ENCODE data around the gene FIG4.

FIG4 gene

DNA sequence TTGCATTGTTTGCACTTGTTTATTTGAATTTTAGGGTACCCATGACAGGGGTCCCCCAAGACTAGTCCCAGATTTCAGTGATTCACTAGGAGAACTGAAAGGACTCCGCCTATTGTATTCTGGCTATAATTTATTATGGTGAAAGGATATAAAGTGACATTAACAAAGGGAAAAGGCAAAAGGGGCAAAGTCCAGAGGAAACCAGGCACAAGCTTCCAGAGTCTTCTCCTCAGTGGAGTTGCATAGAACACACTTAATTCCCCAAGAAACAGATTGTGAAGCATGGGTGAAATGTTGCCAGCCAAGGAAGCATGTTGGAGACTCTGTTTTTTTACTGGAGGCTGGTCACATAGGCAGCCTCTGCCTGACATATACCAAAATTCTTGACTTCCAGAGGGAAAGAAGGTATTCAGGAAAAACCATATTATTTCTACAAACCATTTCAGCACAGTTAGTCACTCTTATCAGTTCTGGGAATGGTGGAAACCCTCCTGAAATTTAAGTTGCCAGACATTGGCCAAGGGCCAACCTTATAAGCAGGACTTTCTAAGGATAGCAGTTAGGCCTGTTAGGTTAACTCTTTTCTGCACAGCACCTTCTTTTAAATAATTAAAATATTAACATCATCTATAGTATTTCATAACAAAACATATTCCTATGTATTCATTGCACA lies 71.8 kb downstream of the FIG4 start:
- Histone ChIP-seq H3K27me3 (ENCODE audit: insufficient read depth, low read length, poor library complexity, severe bottlenecking) (no peaks in the 10 kb centered on the region), H3K4me1 (ENCODE audit: insufficient read depth, low read length, poor library complexity, severe bottlenecking) (peaks cover 19% of the 10 kb centered on the region), H4K20me1 (ENCODE audit: insufficient read depth, low read length, poor library complexity, severe bottlenecking) (no peaks in the 10 kb centered on the region), H3K9ac (ENCODE audit: low read depth, low read length, poor library complexity, severe bottlenecking) (no peak overlapping the region), H3K9me3 (ENCODE audit: insufficient read depth, low read depth, low read length) (no peaks in the 10 kb centered on the region; the same call in 1 of the 2 replicates), H3K9me2 (replicated peaks; ENCODE audit: low read depth, low read length) (no peaks in the 10 kb centered on the region), H3K4me3 (ENCODE audit: low read length, poor library complexity, severe bottlenecking) (no peak overlapping the region), H3K36me3 (ENCODE audit: insufficient read depth, low read length) (no peaks in the 10 kb centered on the region), H3K79me2 (ENCODE audit: insufficient read depth, low read length) (no peaks in the 10 kb centered on the region), H3K4me2 (ENCODE audit: low read depth, low read length, poor library complexity, severe bottlenecking) (no peak overlapping the region), H2AFZ (ENCODE audit: low read length) (no peak overlapping the region), H3F3A (ENCODE audit: low read depth) (no peaks in the 10 kb centered on the region)
- no peak for TF ChIP-seq CTCF (conservative IDR thresholded peaks at IDR 0.05; ENCODE audit: low read length)
- TF ChIP-seq EZH2phosphoT487 (IDR thresholded peaks at IDR 0.05; ENCODE audit: borderline replicate concordance), result no peak

DNA sequence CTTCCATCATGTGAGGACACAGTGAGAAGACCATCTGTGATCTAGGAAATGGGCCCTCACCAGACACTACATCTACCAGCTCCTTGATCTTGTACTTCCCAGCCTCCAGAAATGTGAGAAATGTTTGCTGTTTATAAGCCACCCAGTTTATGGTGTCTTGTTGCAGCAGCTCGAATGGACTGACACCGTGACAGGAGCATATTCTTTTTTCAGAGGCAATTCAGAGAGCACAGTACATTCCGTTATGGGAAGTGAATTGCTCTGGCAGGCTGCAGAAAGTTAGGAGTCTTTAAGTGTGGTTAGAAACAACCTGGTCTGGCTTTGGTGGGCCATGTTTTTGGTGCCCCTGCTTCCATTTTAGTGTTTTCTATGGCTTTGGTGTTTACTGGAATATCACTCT lies 75.1 kb downstream of the FIG4 start:
- no peak overlapping the region for H3K9ac ChIP-seq (ENCODE audit: low read depth, low read length, poor library complexity, severe bottlenecking)
- H4K20me1 ChIP-seq (ENCODE audit: insufficient read depth, low read length, poor library complexity, severe bottlenecking), result no peaks in the 10 kb centered on the region
- H3K9me2 ChIP-seq (replicated peaks; ENCODE audit: low read depth, low read length), result no peaks in the 10 kb centered on the region
- H3K27me3 ChIP-seq (ENCODE audit: insufficient read depth, low read length, poor library complexity, severe bottlenecking), result no peaks in the 10 kb centered on the region
- no peak overlapping the region for H2AFZ ChIP-seq (ENCODE audit: low read length)
- no peaks in the 10 kb centered on the region for H3K79me2 ChIP-seq (ENCODE audit: insufficient read depth, low read length)
- H3K36me3 ChIP-seq (ENCODE audit: insufficient read depth, low read length), result no peaks in the 10 kb centered on the region
- H3K9me3 ChIP-seq (ENCODE audit: insufficient read depth, low read depth, low read length), result no peaks in the 10 kb centered on the region
- peaks cover under 1% of the 10 kb centered on the region for H3K4me1 ChIP-seq (ENCODE audit: insufficient read depth, low read length, poor library complexity, severe bottlenecking)
- no peak overlapping the region for H3K4me3 ChIP-seq (ENCODE audit: low read length, poor library complexity, severe bottlenecking)
- H3K4me2 ChIP-seq (ENCODE audit: low read depth, low read length, poor library complexity, severe bottlenecking), result no peak overlapping the region
- H3F3A ChIP-seq (ENCODE audit: low read depth), result no peaks in the 10 kb centered on the region
- TF ChIP-seq EZH2phosphoT487 (IDR thresholded peaks at IDR 0.05; ENCODE audit: borderline replicate concordance), result no peak

GRCh38 chr6:109767961-109768360 lies 76.9 kb downstream of the FIG4 start:
- TF ChIP-seq CTCF (conservative IDR thresholded peaks at IDR 0.05; ENCODE audit: low read length) (no peak), EZH2phosphoT487 (IDR thresholded peaks at IDR 0.05; ENCODE audit: borderline replicate concordance) (no peak)
- H3K36me3 ChIP-seq (ENCODE audit: insufficient read depth, low read length), result no peaks in the 10 kb centered on the region

GRCh38 chr6:109768485-109768884 lies 77.4 kb downstream of the FIG4 start:
- no peaks in the 10 kb centered on the region for H3F3A ChIP-seq (ENCODE audit: low read depth)
- no peak overlapping the region for H2AFZ ChIP-seq (ENCODE audit: low read length)
- TF ChIP-seq CTCF (conservative IDR thresholded peaks at IDR 0.05; ENCODE audit: low read length) (no peak), EZH2phosphoT487 (IDR thresholded peaks at IDR 0.05; ENCODE audit: borderline replicate concordance) (no peak)
- H3K4me3 ChIP-seq (ENCODE audit: low read length, poor library complexity, severe bottlenecking), result no peak overlapping the region
- H3K4me2 ChIP-seq (ENCODE audit: low read depth, low read length, poor library complexity, severe bottlenecking), result no peak overlapping the region
- H3K36me3 ChIP-seq (ENCODE audit: insufficient read depth, low read length), result no peaks in the 10 kb centered on the region
- no peaks in the 10 kb centered on the region for H3K27me3 ChIP-seq (ENCODE audit: insufficient read depth, low read length, poor library complexity, severe bottlenecking)
- H3K9me2 ChIP-seq (replicated peaks; ENCODE audit: low read depth, low read length), result no peaks in the 10 kb centered on the region
- no peaks in the 10 kb centered on the region for H4K20me1 ChIP-seq (ENCODE audit: insufficient read depth, low read length, poor library complexity, severe bottlenecking)
- no peaks in the 10 kb centered on the region for H3K9me3 ChIP-seq (ENCODE audit: insufficient read depth, low read depth, low read length)
- no peaks in the 10 kb centered on the region for H3K79me2 ChIP-seq (ENCODE audit: insufficient read depth, low read length)
- H3K4me1 ChIP-seq (ENCODE audit: insufficient read depth, low read length, poor library complexity, severe bottlenecking), result peaks cover 5% of the 10 kb centered on the region
- no peak overlapping the region for H3K9ac ChIP-seq (ENCODE audit: low read depth, low read length, poor library complexity, severe bottlenecking)

More at GRCh38 chr6:109767961-109768360, 76.9 kb downstream of the FIG4 start:
- H4K20me1 ChIP-seq (ENCODE audit: insufficient read depth, low read length, poor library complexity, severe bottlenecking), result no peaks in the 10 kb centered on the region
- H3K9me3 ChIP-seq (ENCODE audit: insufficient read depth, low read depth, low read length), result no peaks in the 10 kb centered on the region
- peaks cover 5% of the 10 kb centered on the region for H3K4me1 ChIP-seq (ENCODE audit: insufficient read depth, low read length, poor library complexity, severe bottlenecking)
- no peaks in the 10 kb centered on the region for H3F3A ChIP-seq (ENCODE audit: low read depth)
- H2AFZ ChIP-seq (ENCODE audit: low read length), result no peak overlapping the region
- H3K4me2 ChIP-seq (ENCODE audit: low read depth, low read length, poor library complexity, severe bottlenecking), result no peak overlapping the region
- H3K9me2 ChIP-seq (replicated peaks; ENCODE audit: low read depth, low read length), result no peaks in the 10 kb centered on the region
- H3K27me3 ChIP-seq (ENCODE audit: insufficient read depth, low read length, poor library complexity, severe bottlenecking), result no peaks in the 10 kb centered on the region
- no peaks in the 10 kb centered on the region for H3K79me2 ChIP-seq (ENCODE audit: insufficient read depth, low read length)
- H3K9ac ChIP-seq (ENCODE audit: low read depth, low read length, poor library complexity, severe bottlenecking), result no peak overlapping the region
- no peak overlapping the region for H3K4me3 ChIP-seq (ENCODE audit: low read length, poor library complexity, severe bottlenecking)
